ENCODE measurements around the gene CCNF. TPM values are rescaled to one million over a fixed set of nuclear protein-coding genes. Genes with fewer than 3 reads are reported as not detected.

CCNF gene
- total RNA-seq, 1 experiment from 2014 or later, result 60.8 TPM

DNA sequence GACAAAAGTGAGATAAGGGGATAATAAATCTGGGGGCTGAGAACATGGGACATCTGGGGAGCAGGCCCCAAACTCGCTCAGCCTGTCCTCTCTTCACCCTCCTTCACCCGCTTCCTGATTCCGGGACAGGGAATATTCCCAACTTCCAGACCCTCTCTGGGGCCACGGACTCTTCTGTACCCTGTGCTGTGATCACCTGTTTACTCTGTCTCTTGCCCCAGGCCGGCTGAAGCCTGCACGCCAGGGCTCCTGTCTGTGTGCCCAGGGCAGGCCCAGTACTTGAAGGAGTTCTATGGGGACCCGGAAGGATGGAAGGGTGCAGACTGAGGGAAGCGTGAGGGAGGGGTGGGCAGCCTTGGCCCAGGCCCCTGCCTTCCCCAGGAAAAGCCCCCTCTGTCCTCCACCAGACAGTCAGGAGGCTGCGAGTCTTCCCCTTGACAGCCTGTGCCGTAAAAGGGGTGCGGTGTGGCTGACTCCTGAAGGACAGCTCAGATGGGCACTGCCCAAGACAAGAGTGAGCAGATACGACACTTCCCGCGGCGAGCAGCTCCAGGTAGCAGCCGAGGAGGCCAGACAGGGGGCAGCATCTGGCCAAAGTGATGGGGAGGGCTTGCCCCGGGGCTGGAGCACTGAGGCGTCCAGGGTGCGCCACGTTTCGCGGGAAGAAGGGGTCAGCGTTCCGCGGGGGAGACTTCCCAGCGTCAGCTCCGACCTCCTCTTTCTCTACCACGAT is 1.0 kb upstream of the CCNF start:
- peak overlapping the region; percentile 91 for H3K27ac ChIP-seq (ENCODE audit: low read depth, low read length)
- no peaks in the 10 kb centered on the region for H3K9me2 ChIP-seq (ENCODE audit: insufficient read depth)
- peak overlapping the region; percentile 68 to 81 for H3K4me3 ChIP-seq (replicated peaks in 1 of 2; ENCODE audit: low read depth in 1 of 2, low read length in 2 of 2)
- no peak overlapping the region for H2AFZ ChIP-seq (ENCODE audit: low read depth, low read length, poor library complexity, severe bottlenecking)
- H3K4me1 ChIP-seq (ENCODE audit: control insufficient read depth in 1 of 2, insufficient read depth in 2 of 2, low read length in 2 of 2), result peaks cover 12 to 38% of the 10 kb centered on the region in 2 experiments; a peak in 3 of 4 replicates
- H3K9me3 ChIP-seq (ENCODE audit: control insufficient read depth in 1 of 2, insufficient read depth in 1 of 2, low read depth in 1 of 2, low read length in 2 of 2), result no peaks in the 10 kb centered on the region
- CTCF ChIA-PET, result interaction anchor here (0.8 kb wide), 1 partner anchor 73 kb away, joined by 3 read pairs; no protein-coding TSS in a partner anchor
- peak overlapping the region; percentile 97 for H3K4me2 ChIP-seq (ENCODE audit: low read length)
- no peaks in the 10 kb centered on the region for H3K27me3 ChIP-seq (ENCODE audit: insufficient read depth, low read length)
- no peaks in the 10 kb centered on the region for H4K20me1 ChIP-seq (ENCODE audit: insufficient read depth)
- POLR2A ChIA-PET, result interaction anchor here (0.7 to 0.8 kb wide), 2 partner anchors 31 to 87 kb away, joined by 3 read pairs; partner anchors contain the start of gene TEDC2
- peak overlapping the region; percentile 96 for H3K9ac ChIP-seq (ENCODE audit: low read length)
- no peak for DNase-seq (ENCODE audit: low read depth, low spot score)
- RAD21 ChIA-PET (ENCODE audit: low non-redundant PET in 1 of 2, low total read pairs in 2 of 2, uncharacterized antibody in 2 of 2, unreplicated experiment in 2 of 2), result no interaction called here
- H3K36me3 ChIP-seq (ENCODE audit: control insufficient read depth in 1 of 2, insufficient read depth in 2 of 2, low read length in 2 of 2), result peaks cover 13 to 28% of the 10 kb centered on the region in 2 experiments
- intact Hi-C loops (cut with micrococcal nuclease), result loop anchor here (5.0 to 10.0 kb wide), 3 partner anchors 34 to 163 kb away; partner anchors contain the start of genes RNPS1 and TEDC2
- peak; percentile 61 for ATAC-seq
- H3K79me2 ChIP-seq (ENCODE audit: insufficient read depth, low read length), result peaks cover 39% of the 10 kb centered on the region
- BruUV-seq (replicated peaks), result TSS peak; percentile 88
- TF ChIP-seq, protein P1, sequence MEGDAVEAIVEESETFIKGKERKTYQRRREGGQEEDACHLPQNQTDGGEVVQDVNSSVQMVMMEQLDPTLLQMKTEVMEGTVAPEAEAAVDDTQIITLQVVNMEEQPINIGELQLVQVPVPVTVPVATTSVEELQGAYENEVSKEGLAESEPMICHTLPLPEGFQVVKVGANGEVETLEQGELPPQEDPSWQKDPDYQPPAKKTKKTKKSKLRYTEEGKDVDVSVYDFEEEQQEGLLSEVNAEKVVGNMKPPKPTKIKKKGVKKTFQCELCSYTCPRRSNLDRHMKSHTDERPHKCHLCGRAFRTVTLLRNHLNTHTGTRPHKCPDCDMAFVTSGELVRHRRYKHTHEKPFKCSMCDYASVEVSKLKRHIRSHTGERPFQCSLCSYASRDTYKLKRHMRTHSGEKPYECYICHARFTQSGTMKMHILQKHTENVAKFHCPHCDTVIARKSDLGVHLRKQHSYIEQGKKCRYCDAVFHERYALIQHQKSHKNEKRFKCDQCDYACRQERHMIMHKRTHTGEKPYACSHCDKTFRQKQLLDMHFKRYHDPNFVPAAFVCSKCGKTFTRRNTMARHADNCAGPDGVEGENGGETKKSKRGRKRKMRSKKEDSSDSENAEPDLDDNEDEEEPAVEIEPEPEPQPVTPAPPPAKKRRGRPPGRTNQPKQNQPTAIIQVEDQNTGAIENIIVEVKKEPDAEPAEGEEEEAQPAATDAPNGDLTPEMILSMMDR (IDR thresholded peaks at IDR 0.05 in 2 of 3, conservative IDR thresholded peaks at IDR 0.05 in 1 of 3; ENCODE audit: borderline replicate concordance in 1 of 3, insufficient read depth in 1 of 3, low read depth in 2 of 3, low read length in 2 of 3), result peak in 2 of 3 experiments; percentile 41 to 46; a peak in 4 of 6 replicates
- TF ChIP-seq POLR2A (IDR thresholded peaks at IDR 0.05; ENCODE audit: borderline replicate concordance, extremely low read depth, insufficient read depth, insufficient read length), result no peak

DNA sequence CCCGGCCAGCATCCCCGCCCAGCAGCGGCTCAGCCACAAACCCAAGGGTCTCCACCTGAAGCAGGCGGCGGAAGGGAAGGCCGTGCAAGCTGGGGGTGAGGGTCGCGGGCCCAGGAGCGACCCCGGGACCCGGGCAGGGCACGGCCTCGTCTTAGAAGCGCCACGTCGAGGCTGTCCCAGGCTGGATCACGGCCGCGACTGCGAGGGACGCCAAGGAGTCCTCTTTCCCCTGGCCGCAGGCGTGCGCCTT is 538 bp upstream of the CCNF start:
- ChIA-PET CTCF (interaction anchor here (0.8 kb wide), 1 partner anchor 73 kb away, joined by 3 read pairs; no protein-coding TSS in a partner anchor), RAD21 (ENCODE audit: low non-redundant PET in 1 of 2, low total read pairs in 2 of 2, uncharacterized antibody in 2 of 2, unreplicated experiment in 2 of 2) (no interaction called here), POLR2A (interaction anchor here (0.7 to 0.8 kb wide), 2 partner anchors 30 to 86 kb away, joined by 3 read pairs; partner anchors contain the start of gene TEDC2)
- no TSS peak for BruUV-seq (replicated peaks)
- no peak overlapping the region for H2AFZ ChIP-seq (ENCODE audit: low read depth, low read length, poor library complexity, severe bottlenecking)
- intact Hi-C loops (cut with micrococcal nuclease), result loop anchor here (5.0 to 10.0 kb wide), 3 partner anchors 34 to 164 kb away; partner anchors contain the start of genes RNPS1 and TEDC2
- peak overlapping the region; percentile 96 for H3K9ac ChIP-seq (ENCODE audit: low read length)
- H3K36me3 ChIP-seq (ENCODE audit: control insufficient read depth in 1 of 2, insufficient read depth in 2 of 2, low read length in 2 of 2), result peaks cover 17 to 32% of the 10 kb centered on the region in 2 experiments
- no peak for DNase-seq (ENCODE audit: low read depth, low spot score)
- no peaks in the 10 kb centered on the region for H3K9me3 ChIP-seq (ENCODE audit: control insufficient read depth in 1 of 2, insufficient read depth in 1 of 2, low read depth in 1 of 2, low read length in 2 of 2)
- H3K79me2 ChIP-seq (ENCODE audit: insufficient read depth, low read length), result peaks cover 44% of the 10 kb centered on the region
- no peaks in the 10 kb centered on the region for H3K27me3 ChIP-seq (ENCODE audit: insufficient read depth, low read length)
- ATAC-seq, result peak; percentile 58
- H3K9me2 ChIP-seq (ENCODE audit: insufficient read depth), result no peaks in the 10 kb centered on the region
- H4K20me1 ChIP-seq (ENCODE audit: insufficient read depth), result no peaks in the 10 kb centered on the region
- H3K27ac ChIP-seq (ENCODE audit: low read depth, low read length), result peak overlapping the region; percentile 91
- H3K4me1 ChIP-seq (ENCODE audit: control insufficient read depth in 1 of 2, insufficient read depth in 2 of 2, low read length in 2 of 2), result peaks cover 12 to 36% of the 10 kb centered on the region in 2 experiments; a peak in 3 of 4 replicates
- TF ChIP-seq CBX3 (IDR thresholded peaks at IDR 0.05; ENCODE audit: low read depth) (no peak), ZFX (IDR thresholded peaks at IDR 0.05) (peak; percentile 37; the same call in 1 of the 2 replicates)
- peak overlapping the region; percentile 68 to 81 for H3K4me3 ChIP-seq (replicated peaks in 1 of 2; ENCODE audit: low read depth in 1 of 2, low read length in 2 of 2)
- H3K4me2 ChIP-seq (ENCODE audit: low read length), result peak overlapping the region; percentile 97
